Amygdala (tissue), 56 donors: Measurements from ENCODE around the gene OR13C4.
"Not testable (repeated sequence)": the region's sequence is repeated elsewhere in the genome, so short reads cannot be mapped to it uniquely, and the experiment has no call there.

Experiments
- DNase-seq, 56 donors: peaks; one replicate each; lab custom pipeline; 2025; lab: John Stamatoyannopoulos, UW

The OR13C4 gene

GRCh38 chr9:104527109-104527508 is at the start of gene OR13C4:
TSS of gene OR13C4 (minus strand) at chr9:104527209. CDS start at chr9:104527209, 0 bp downstream.
- no peak for DNase-seq

- no peak for DNase-seq
Observed at GRCh38 chr9:104575456-104575855, 48.4 kb upstream of the OR13C4 start.

- DNase-seq, result no peak
Observed at GRCh38 chr9:104572612-104573011, 45.6 kb upstream of the OR13C4 start.

GRCh38 chr9:104568868-104569267 is 41.9 kb upstream of the OR13C4 start, which contains the start of gene OR13C8:
TSS of gene OR13C8 (plus strand) at chr9:104569168. CDS start at chr9:104569168, 0 bp downstream.
- DNase-seq, result no peak

GRCh38 chr9:104564358-104564757 is 37.3 kb upstream of the OR13C4 start:
- DNase-seq, result no peak

- DNase-seq, result no peak
Observed at GRCh38 chr9:104556830-104557634, 30.0 kb upstream of the OR13C4 start.

- no peak for DNase-seq
Observed at GRCh38 chr9:104555521-104555920, 28.5 kb upstream of the OR13C4 start.

GRCh38 chr9:104553261-104553660 is 26.3 kb upstream of the OR13C4 start:
- no peak for DNase-seq

GRCh38 chr9:104544644-104545043 is 17.6 kb upstream of the OR13C4 start:
- no peak for DNase-seq

GRCh38 chr9:104539275-104539674 is 12.3 kb upstream of the OR13C4 start:
- no peak for DNase-seq

GRCh38 chr9:104536756-104537155 is 9.7 kb upstream of the OR13C4 start, which contains the start of gene OR13C3:
TSS of gene OR13C3 (minus strand) at chr9:104536856. CDS start at chr9:104536723, 133 bp downstream.
- no peak for DNase-seq

GRCh38 chr9:104520241-104520640 is 6.8 kb downstream of the OR13C4 start:
- DNase-seq, result not testable (repeated sequence)

- no peak for DNase-seq
Observed at GRCh38 chr9:104514901-104515300, 12.1 kb downstream of the OR13C4 start.

GRCh38 chr9:104506565-104506964 is 20.4 kb downstream of the OR13C4 start:
- DNase-seq, result no peak

- DNase-seq, result no peak
Observed at GRCh38 chr9:104503963-104504362, 23.0 kb downstream of the OR13C4 start, which contains the start of gene OR13F1. TSS of gene OR13F1 (plus strand) at chr9:104504263. CDS start at chr9:104504263, 0 bp downstream.

- DNase-seq, result no peak
Observed at GRCh38 chr9:104503440-104503839, 23.6 kb downstream of the OR13C4 start.

- DNase-seq, result no peak
Observed at GRCh38 chr9:104494808-104495207, 32.2 kb downstream of the OR13C4 start.

- no peak for DNase-seq
Observed at GRCh38 chr9:104485014-104485413, 42.0 kb downstream of the OR13C4 start.

- no peak for DNase-seq
Observed at GRCh38 chr9:104482921-104483570, 44.0 kb downstream of the OR13C4 start.
